Measurements from ENCODE around the gene NSD2. TPM values are rescaled to one million over a fixed set of nuclear protein-coding genes. Genes with fewer than 3 reads are reported as not detected.
"Not testable (repeated sequence)": the region's sequence is repeated elsewhere in the genome, so short reads cannot be mapped to it uniquely, and the experiment has no call there.

NSD2 gene
- total RNA-seq, 1 donor from 2014 or later: 237 TPM

GRCh38 chr4:1841887-1842210, 29.3 kb upstream of the NSD2 start:
- intact Hi-C loops (cut with micrococcal nuclease): no loop called here

- intact Hi-C loops (cut with micrococcal nuclease): no loop called here
These were observed 28.8 kb upstream of the NSD2 start for GRCh38 chr4:1842339-1842895.

GRCh38 chr4:1842993-1843448, 28.2 kb upstream of the NSD2 start:
- intact Hi-C loops (cut with micrococcal nuclease): no loop called here

GRCh38 chr4:1843852-1844251, 27.3 kb upstream of the NSD2 start:
- intact Hi-C loops (cut with micrococcal nuclease): no loop called here

GRCh38 chr4:1844618-1845017, 26.6 kb upstream of the NSD2 start:
- intact Hi-C loops (cut with micrococcal nuclease): not testable (repeated sequence)

GRCh38 chr4:1846580-1846979, 24.6 kb upstream of the NSD2 start:
- intact Hi-C loops (cut with micrococcal nuclease): no loop called here

- intact Hi-C loops (cut with micrococcal nuclease): loop anchor here (10.0 kb wide), 1 partner anchor 275 kb away; no protein-coding TSS in a partner anchor
These were observed 20.9 kb upstream of the NSD2 start for GRCh38 chr4:1850276-1850675.

GRCh38 chr4:1851160-1851559, 20.0 kb upstream of the NSD2 start:
- intact Hi-C loops (cut with micrococcal nuclease): loop anchor here (10.0 kb wide), 1 partner anchor 276 kb away; no protein-coding TSS in a partner anchor

- intact Hi-C loops (cut with micrococcal nuclease): loop anchor here (10.0 kb wide), 1 partner anchor 277 kb away; no protein-coding TSS in a partner anchor
These were observed 19.4 kb upstream of the NSD2 start for GRCh38 chr4:1851575-1852410.

- intact Hi-C loops (cut with micrococcal nuclease): loop anchor here (10.0 kb wide), 1 partner anchor 278 kb away; no protein-coding TSS in a partner anchor
These were observed 18.1 kb upstream of the NSD2 start for GRCh38 chr4:1852904-1853623.

- intact Hi-C loops (cut with micrococcal nuclease): loop anchor here (1.0 to 10.0 kb wide), 3 partner anchors 45 to 507 kb away; partner anchors contain the start of gene UVSSA
These were observed 16.4 kb upstream of the NSD2 start for GRCh38 chr4:1854752-1855151.

GRCh38 chr4:1855333-1856070, 15.7 kb upstream of the NSD2 start:
- intact Hi-C loops (cut with micrococcal nuclease): loop anchor here (1.0 to 10.0 kb wide), 7 partner anchors 15 to 563 kb away; partner anchors contain the start of genes CFAP99, SLBP, UVSSA and ZFYVE28

GRCh38 chr4:1856071-1856942, 14.9 kb upstream of the NSD2 start, which contains the start of gene LETM1:
LETM1 (minus strand) TSS chr4:1856156; CDS start chr4:1855950, 206 bp downstream.
- intact Hi-C loops (cut with micrococcal nuclease): loop anchor here (1.0 to 10.0 kb wide), 6 partner anchors 14 to 562 kb away; partner anchors contain the start of genes CFAP99, SLBP, UVSSA and ZFYVE28

- intact Hi-C loops (cut with micrococcal nuclease): loop anchor here (1.0 to 10.0 kb wide), 6 partner anchors 13 to 561 kb away; partner anchors contain the start of genes CFAP99, SLBP, UVSSA and ZFYVE28
These were observed 14.1 kb upstream of the NSD2 start for GRCh38 chr4:1856943-1857699.

- intact Hi-C loops (cut with micrococcal nuclease): loop anchor here (5.0 to 10.0 kb wide), 2 partner anchors 283 to 511 kb away; partner anchors contain the start of gene UVSSA
These were observed 13.3 kb upstream of the NSD2 start for GRCh38 chr4:1857931-1858330.

GRCh38 chr4:1859389-1859753, 11.8 kb upstream of the NSD2 start:
- intact Hi-C loops (cut with micrococcal nuclease): loop anchor here (5.0 to 10.0 kb wide), 2 partner anchors 285 to 512 kb away; partner anchors contain the start of gene UVSSA

- intact Hi-C loops (cut with micrococcal nuclease): no loop called here
These were observed 8.9 kb upstream of the NSD2 start for GRCh38 chr4:1862055-1862911.

- intact Hi-C loops (cut with micrococcal nuclease): no loop called here
These were observed 8.3 kb upstream of the NSD2 start for GRCh38 chr4:1862961-1863296.

All from T-helper 2 cell treated with Interferon-gamma antibody and Interleukin-4, amounts not matched to agents 100 ng/mL and 5 ng/mL, for 36 hours (primary cell).